Osteoblast (primary cell): ENCODE measurements around the gene PARD3B. TPM values are rescaled to one million over a fixed set of nuclear protein-coding genes. Genes with fewer than 3 reads are reported as not detected.

Experiments
- DNase-seq: peaks from one replicate; pipeline ENCODE4 v3.0.0; 2011; ENCODE audit warnings: low spot score, mixed read lengths; ENCODE audit not compliant: insufficient read length; ENCODE audit errors: missing footprints
- H2AFZ ChIP-seq: 2 replicates; pipeline ENCODE4 v1.6.0; 2011; ENCODE audit warnings: mild to moderate bottlenecking, low read length
- H3K27ac ChIP-seq: 2 replicates; pipeline ENCODE4 v1.5.1; 2011; ENCODE audit warnings: mild to moderate bottlenecking, low read depth, low read length, moderate library complexity
- H3K27me3 ChIP-seq: 2 replicates; pipeline ENCODE4 v1.6.0; 2012; ENCODE audit warnings: mild to moderate bottlenecking, control low read depth, inconsistent platforms, low read length, moderate library complexity; ENCODE audit not compliant: insufficient read depth
- H3K36me3 ChIP-seq: 2 replicates; pipeline ENCODE4 v1.5.1; 2011; ENCODE audit warnings: mild to moderate bottlenecking, low read length, control low read depth, moderate library complexity; ENCODE audit not compliant: insufficient read depth
- H3K4me1 ChIP-seq: 2 replicates; pipeline ENCODE4 v1.5.1; 2011; ENCODE audit warnings: mild to moderate bottlenecking, low read length, control low read depth, moderate library complexity; ENCODE audit not compliant: insufficient read depth
- H3K4me2 ChIP-seq: 2 replicates; pipeline ENCODE4 v1.6.0; 2011; ENCODE audit warnings: mild to moderate bottlenecking, low read length; ENCODE audit not compliant: insufficient read depth
- H3K4me3 ChIP-seq: fragments of 200-600 bp; sonication (generic); 3 replicates; pipeline ENCODE4 v1.5.1; 2012; ENCODE audit warnings: mild to moderate bottlenecking, low read length, inconsistent platforms; ENCODE audit not compliant: insufficient read depth
- H3K79me2 ChIP-seq: 2 replicates; pipeline ENCODE4 v1.6.0; 2012; ENCODE audit warnings: mild to moderate bottlenecking, low read length, control low read depth, inconsistent platforms; ENCODE audit not compliant: insufficient read depth
- H3K9me3 ChIP-seq: 2 replicates; pipeline ENCODE4 v1.5.1; 2011; ENCODE audit warnings: low read depth, low read length, control low read depth
- H4K20me1 ChIP-seq: 2 replicates; pipeline ENCODE4 v1.6.0; 2012; ENCODE audit warnings: mild to moderate bottlenecking, low read length, control low read depth; ENCODE audit not compliant: insufficient read depth
- CTCF ChIP-seq: IDR thresholded peaks from 2 replicates; pipeline ENCODE4 v1.5.1; 2011; ENCODE audit warnings: mild to moderate bottlenecking, low read depth, low read length, moderate library complexity; ENCODE audit errors: extremely low read depth
- total RNA-seq: library from RNA; depleted of rRNA; stranded (reverse); fragments of >200 nt; gene quantifications from 2 replicates; pipeline ENCODE4 v1.2.3, GENCODE V29; 2012

The PARD3B gene
- total RNA-seq, 1 donor = 22.4 TPM

GRCh38 chr2:204881655-204882054, 336.4 kb downstream of the PARD3B start:
- Histone ChIP-seq H3K27ac (no peak overlapping the region), H2AFZ (no peak overlapping the region), H3K27me3 (no peaks in the 10 kb centered on the region), H3K4me2 (no peak overlapping the region), H3K4me3 (no peak overlapping the region), H3K79me2 (no peaks in the 10 kb centered on the region), H4K20me1 (no peaks in the 10 kb centered on the region), H3K36me3 (no peaks in the 10 kb centered on the region), H3K4me1 (no peaks in the 10 kb centered on the region), H3K9me3 (no peaks in the 10 kb centered on the region)
- DNase-seq = no peak
- TF ChIP-seq CTCF = no peak

DNA sequence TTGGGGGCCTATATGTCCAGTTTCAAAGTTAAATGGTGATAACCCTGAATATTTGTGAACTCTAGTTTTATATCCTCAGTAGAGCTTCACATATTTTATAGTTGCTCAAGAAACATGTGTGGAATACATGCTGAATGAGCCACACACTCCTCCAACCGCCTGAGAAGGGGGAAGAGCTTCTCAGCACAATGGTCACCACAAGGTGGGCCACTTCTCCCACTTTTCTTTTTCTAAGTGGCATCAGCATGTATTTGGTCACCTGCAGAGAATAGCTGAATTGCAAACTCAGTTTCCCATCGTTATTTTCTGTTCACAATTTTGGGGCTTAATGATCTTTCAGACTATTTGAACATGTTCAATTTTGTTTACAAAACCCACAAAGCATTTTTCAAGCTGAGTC, 340.5 kb downstream of the PARD3B start:
- no peak for DNase-seq
- Histone ChIP-seq H3K27ac (no peak overlapping the region), H3K4me2 (no peak overlapping the region), H4K20me1 (no peaks in the 10 kb centered on the region), H2AFZ (no peak overlapping the region), H3K27me3 (no peaks in the 10 kb centered on the region), H3K9me3 (no peaks in the 10 kb centered on the region), H3K36me3 (no peaks in the 10 kb centered on the region), H3K4me3 (no peak overlapping the region), H3K4me1 (no peaks in the 10 kb centered on the region), H3K79me2 (no peaks in the 10 kb centered on the region)
- peak; percentile 6 for TF ChIP-seq CTCF

- DNase-seq = no peak
- no peaks in the 10 kb centered on the region for H3K9me3 ChIP-seq
- H3K27ac ChIP-seq = no peak overlapping the region
- no peaks in the 10 kb centered on the region for H3K79me2 ChIP-seq
- TF ChIP-seq CTCF = no peak
- no peak overlapping the region for H3K4me2 ChIP-seq
- H3K4me3 ChIP-seq = no peak overlapping the region
- H2AFZ ChIP-seq = no peak overlapping the region
- H3K36me3 ChIP-seq = no peaks in the 10 kb centered on the region
- H4K20me1 ChIP-seq = no peaks in the 10 kb centered on the region
- H3K4me1 ChIP-seq = no peaks in the 10 kb centered on the region
- no peaks in the 10 kb centered on the region for H3K27me3 ChIP-seq
These were observed 341.4 kb downstream of the PARD3B start for GRCh38 chr2:204886713-204887112.

GRCh38 chr2:204888222-204888621, 342.9 kb downstream of the PARD3B start:
- no peaks in the 10 kb centered on the region for H4K20me1 ChIP-seq

More at GRCh38 chr2:204888222-204888621, 342.9 kb downstream of the PARD3B start:
- Histone ChIP-seq H3K27me3 (no peaks in the 10 kb centered on the region), H3K9me3 (no peaks in the 10 kb centered on the region), H2AFZ (no peak overlapping the region), H3K36me3 (no peaks in the 10 kb centered on the region), H3K4me3 (no peak overlapping the region), H3K27ac (no peak overlapping the region), H3K79me2 (no peaks in the 10 kb centered on the region), H3K4me2 (no peak overlapping the region), H3K4me1 (peaks cover 11% of the 10 kb centered on the region)
- DNase-seq = no peak
- TF ChIP-seq CTCF = no peak
